ENCODE measurements around the gene ZRSR2.

GRCh38 chrX:15856636-15857035 is 66.4 kb downstream of the ZRSR2 start:
- no peak for TF ChIP-seq ZNF207 (IDR thresholded peaks at IDR 0.05; ENCODE audit: borderline replicate concordance)
- no peak for TF ChIP-seq CTCF (IDR thresholded peaks at IDR 0.05 in 2 of 3, conservative IDR thresholded peaks at IDR 0.05 in 1 of 3; ENCODE audit: control insufficient read depth in 2 of 3, extremely low read depth in 1 of 3, insufficient read depth in 1 of 3, low read depth in 3 of 3, low read length in 3 of 3)
- TF ChIP-seq CREB1 (IDR thresholded peaks at IDR 0.05; ENCODE audit: low read depth), result no peak
- TF ChIP-seq CEBPB (IDR thresholded peaks at IDR 0.05; ENCODE audit: borderline replicate concordance in 1 of 2, low read depth in 2 of 2, low read length in 2 of 2), result no peak
- no peak for TF ChIP-seq RB1 (IDR thresholded peaks at IDR 0.05; ENCODE audit: borderline replicate concordance)
- TF ChIP-seq STAT1 (conservative IDR thresholded peaks at IDR 0.05), result no peak
- no peak for TF ChIP-seq EZH2 (IDR thresholded peaks at IDR 0.05; ENCODE audit: borderline replicate concordance, control insufficient read depth, low read depth, low read length)
- TF ChIP-seq SKIL (IDR thresholded peaks at IDR 0.05; ENCODE audit: low read depth, poor library complexity, severe bottlenecking), result no peak
- TF ChIP-seq NFYB (IDR thresholded peaks at IDR 0.05; ENCODE audit: insufficient read depth, low read depth, low read length), result no peak
- no peak for TF ChIP-seq POLR2AphosphoS5 (IDR thresholded peaks at IDR 0.05; ENCODE audit: low read length)
- TF ChIP-seq MYB (IDR thresholded peaks at IDR 0.05; ENCODE audit: borderline replicate concordance, low read depth, low read length), result no peak
- TF ChIP-seq USF1 (IDR thresholded peaks at IDR 0.05; ENCODE audit: borderline replicate concordance, extremely low read length, insufficient read depth, low read depth, low read length), result no peak
